Suprapubic skin (tissue), 4 donors: ENCODE data around the gene TNFAIP8L1. TPM values are rescaled to one million over a fixed set of nuclear protein-coding genes. Genes with fewer than 3 reads are reported as not detected.

Experiments used
- DNase-seq, 2 donors: peaks; one replicate each; pipeline ENCODE4 v3.0.0-alpha.2; 2019; ENCODE audit warnings: low spot score in 2 of 2
- H3K27ac ChIP-seq: fragments of 200-600 bp; sonication (generic); one replicate; pipeline ENCODE4 v1.5.1; 2019
- H3K27me3 ChIP-seq: fragments of 200-600 bp; sonication (generic); one replicate; pipeline ENCODE4 v1.5.1; 2019
- H3K36me3 ChIP-seq: fragments of 200-600 bp; sonication (generic); one replicate; pipeline ENCODE4 v1.5.1; 2019
- H3K4me1 ChIP-seq: fragments of 200-600 bp; sonication (generic); one replicate; pipeline ENCODE4 v1.5.1; 2019
- H3K4me3 ChIP-seq: fragments of 200-600 bp; sonication (generic); one replicate; pipeline ENCODE4 v1.5.1; 2019; ENCODE audit warnings: mild to moderate bottlenecking
- H3K9me3 ChIP-seq: fragments of 200-600 bp; sonication (generic); one replicate; pipeline ENCODE4 v1.5.1; 2019
- CTCF ChIP-seq, 2 donors: fragments of 200-600 bp in 1 of 2; fragments of 450-650 bp in 1 of 2; sonication (generic) in 1 of 2; IDR thresholded peaks; one replicate each; pipeline ENCODE4 v1.5.1; 2016 to 2019; ENCODE audit warnings: antibody characterized with exemption in 2 of 2, mild to moderate bottlenecking in 1 of 2, moderate library complexity in 1 of 2
- EP300 ChIP-seq: sonication (generic); formaldehyde crosslinking; IDR thresholded peaks from one replicate; pipeline ENCODE4 v1.6.1; 2017; ENCODE audit warnings: antibody characterized with exemption
- POLR2A ChIP-seq, 2 donors: fragments of 450-650 bp; IDR thresholded peaks; one replicate each; pipeline ENCODE4 v1.6.1; 2017; ENCODE audit warnings: antibody characterized with exemption in 2 of 2, mild to moderate bottlenecking in 2 of 2, moderate library complexity in 2 of 2
- POLR2AphosphoS5 ChIP-seq, 3 donors: sonication (generic); formaldehyde crosslinking; IDR thresholded peaks; one replicate each; pipeline ENCODE4 v1.6.1; 2017; ENCODE audit warnings: antibody characterized with exemption in 3 of 3
- WGBS: methylation state at CpG from one replicate; pipeline ENCODE4 v1.1.5; 2018; 5-methylcytosine and 5-hydroxymethylcytosine counted together
- total RNA-seq, 4 donors: library from RNA; depleted of rRNA; stranded (reverse); fragments of >200 nt; gene quantifications; one replicate each; pipeline ENCODE4 v1.1.0, GENCODE V29; 2016

The TNFAIP8L1 gene
- 1 to 10 TPM; 4.8 to 8.3 (median 7.0) TPM for total RNA-seq

- 3% methylated on average over 26 of the region's 49 CpGs for WGBS
- peaks cover 47% of the 10 kb centered on the region for H3K4me1 ChIP-seq
These were observed at the start of gene TNFAIP8L1 for GRCh38 chr19:4638828-4639530. Gene TNFAIP8L1, plus strand, starts transcription at chr19:4639516. Its CDS starts 12,354 bp downstream, at chr19:4651870.

DNA sequence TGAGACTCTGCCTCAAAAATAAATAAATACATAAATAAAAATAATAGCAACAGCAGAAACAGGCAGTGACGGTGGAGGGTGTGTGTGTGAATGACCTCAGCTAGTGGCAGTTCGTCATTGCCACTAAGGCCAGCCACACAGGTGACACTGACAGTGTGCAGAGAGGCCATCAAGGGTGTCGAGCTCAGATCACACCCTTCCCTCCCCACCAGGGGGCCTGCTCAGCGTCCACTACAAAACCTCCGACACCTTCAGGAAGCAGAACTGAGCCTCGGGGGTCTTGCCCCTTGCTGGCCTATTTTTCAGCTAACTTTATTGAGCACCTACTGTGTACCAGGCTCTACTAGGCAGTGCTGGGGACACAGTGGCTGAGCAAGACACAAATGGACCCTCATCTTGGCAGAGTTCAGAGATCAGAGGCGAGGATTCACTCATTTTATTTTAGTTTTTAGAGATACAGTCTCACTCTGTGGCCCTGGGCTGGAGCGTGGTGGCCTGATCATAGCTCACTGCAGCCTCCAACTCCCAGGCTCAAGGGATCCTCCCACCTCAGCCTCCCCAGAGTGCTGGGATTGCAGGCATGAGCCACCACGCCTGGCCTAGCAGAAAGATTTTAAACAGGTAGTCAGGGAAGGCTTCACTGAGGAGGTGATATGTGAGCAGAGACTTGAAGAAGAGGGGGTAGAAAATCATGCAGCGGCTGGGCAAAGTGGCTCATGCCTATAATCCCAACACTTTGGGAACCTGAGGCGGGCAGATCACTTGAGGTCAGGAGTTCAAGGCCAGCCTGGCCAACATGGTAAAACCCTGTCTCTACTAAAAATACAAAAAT is 49.5 kb upstream of the TNFAIP8L1 start:
- Histone ChIP-seq H3K27me3 (peaks cover 41% of the 10 kb centered on the region), H3K36me3 (no peaks in the 10 kb centered on the region), H3K9me3 (no peaks in the 10 kb centered on the region), H3K4me1 (peaks cover 6% of the 10 kb centered on the region), H3K4me3 (no peak overlapping the region), H3K27ac (no peak overlapping the region)
- WGBS: 77% methylated on average over 8 of the region's 11 CpGs
- TF ChIP-seq CTCF (IDR thresholded peaks at IDR 0.05): no peak
- no peak for TF ChIP-seq EP300
- no peak for TF ChIP-seq POLR2AphosphoS5 (IDR thresholded peaks at IDR 0.05)
- no peak for TF ChIP-seq POLR2A (IDR thresholded peaks at IDR 0.05)
- no peak for DNase-seq

More at GRCh38 chr19:4638828-4639530, at the start of gene TNFAIP8L1:
- Histone ChIP-seq H3K27me3 (peaks cover 2% of the 10 kb centered on the region), H3K9me3 (no peaks in the 10 kb centered on the region), H3K27ac (peak within 1 kb of the TSS; percentile 72), H3K36me3 (no peaks in the 10 kb centered on the region), H3K4me3 (peak within 1 kb of the TSS; percentile 62)
- peak; percentile 97 to 98 for DNase-seq
- no peak for TF ChIP-seq POLR2AphosphoS5 (IDR thresholded peaks at IDR 0.05)
- TF ChIP-seq POLR2A (IDR thresholded peaks at IDR 0.05): no peak
- TF ChIP-seq CTCF (IDR thresholded peaks at IDR 0.05): no peak

- WGBS: 83% methylated on average over 9 of the region's 9 CpGs
- H3K4me3 ChIP-seq: no peak overlapping the region
- no peaks in the 10 kb centered on the region for H3K36me3 ChIP-seq
- no peak overlapping the region for H3K27ac ChIP-seq
- peaks cover 36% of the 10 kb centered on the region for H3K27me3 ChIP-seq
- TF ChIP-seq EP300: no peak
- no peaks in the 10 kb centered on the region for H3K9me3 ChIP-seq
- no peak for DNase-seq
- peaks cover 3% of the 10 kb centered on the region for H3K4me1 ChIP-seq
These were observed 48.8 kb upstream of the TNFAIP8L1 start for GRCh38 chr19:4590559-4590958.

DNA sequence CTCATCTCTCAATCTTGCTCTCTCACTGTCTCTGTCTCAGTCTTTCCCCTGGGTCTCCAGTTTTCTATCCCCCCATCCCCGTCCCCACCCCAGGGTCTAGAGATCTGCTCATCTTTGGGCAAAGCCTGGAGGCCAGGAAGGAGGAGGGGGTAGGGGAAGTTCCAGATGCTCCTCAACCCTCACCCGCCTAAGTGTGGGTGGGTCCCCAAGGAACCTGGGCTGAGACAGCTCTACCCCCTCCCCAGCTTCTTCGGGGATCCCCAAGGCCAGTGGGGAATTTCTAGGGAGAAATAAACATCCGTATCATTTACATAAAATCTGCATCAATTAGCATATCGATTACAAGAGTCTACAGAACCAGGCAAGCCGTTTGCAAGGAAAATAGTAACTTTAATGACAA is 48.0 kb upstream of the TNFAIP8L1 start:
- TF ChIP-seq EP300: no peak
- TF ChIP-seq POLR2A (IDR thresholded peaks at IDR 0.05): no peak
- TF ChIP-seq POLR2AphosphoS5 (IDR thresholded peaks at IDR 0.05): no peak
- no peak for TF ChIP-seq CTCF (IDR thresholded peaks at IDR 0.05)
- Histone ChIP-seq H3K36me3 (no peaks in the 10 kb centered on the region), H3K27ac (no peak overlapping the region), H3K4me1 (peaks cover 3% of the 10 kb centered on the region), H3K9me3 (no peaks in the 10 kb centered on the region), H3K27me3 (peaks cover 39% of the 10 kb centered on the region), H3K4me3 (no peak overlapping the region)
- no peak for DNase-seq
- WGBS: 45% methylated on average over 6 of the region's 6 CpGs

GRCh38 chr19:4592445-4592844 is 46.9 kb upstream of the TNFAIP8L1 start:
- DNase-seq: no peak
- Histone ChIP-seq H3K9me3 (no peaks in the 10 kb centered on the region), H3K4me1 (peaks cover 6% of the 10 kb centered on the region), H3K4me3 (no peak overlapping the region), H3K27ac (no peak overlapping the region), H3K36me3 (no peaks in the 10 kb centered on the region), H3K27me3 (peaks cover 40% of the 10 kb centered on the region)
- TF ChIP-seq CTCF (IDR thresholded peaks at IDR 0.05): no peak
- TF ChIP-seq POLR2AphosphoS5 (IDR thresholded peaks at IDR 0.05): no peak
- no peak for TF ChIP-seq POLR2A (IDR thresholded peaks at IDR 0.05)
- no peak for TF ChIP-seq EP300
- 57% methylated on average over 5 of the region's 5 CpGs for WGBS
